Activated CD4-positive, alpha-beta T cell treated with anti-CD3 and anti-CD28 coated beads for 24 hours (primary cell): ENCODE measurements around the gene BTN3A1.
"Not testable (repeated sequence)": the region's sequence is repeated elsewhere in the genome, so short reads cannot be mapped to it uniquely, and the experiment has no call there.

Experiments
- DNase-seq, 2 donors: peaks; one replicate each; pipeline ENCODE4 v3.0.0-alpha.2; 2020; ENCODE audit warnings: low read depth in 2 of 2

Gene BTN3A1

GRCh38 chr6:26414281-26414680, 12.2 kb downstream of the BTN3A1 start:
- DNase-seq, result no peak

- no peak for DNase-seq
Measured at GRCh38 chr6:26415036-26415614, 13.1 kb downstream of the BTN3A1 start.

- no peak for DNase-seq
Measured at GRCh38 chr6:26415791-26416190, 13.7 kb downstream of the BTN3A1 start.

GRCh38 chr6:26416288-26416687, 14.2 kb downstream of the BTN3A1 start:
- DNase-seq, result no peak

GRCh38 chr6:26418077-26418476, 16.0 kb downstream of the BTN3A1 start:
- not testable (repeated sequence) for DNase-seq

- not testable (repeated sequence) for DNase-seq
Measured at GRCh38 chr6:26418795-26419194, 16.7 kb downstream of the BTN3A1 start.

GRCh38 chr6:26420688-26421171, 18.7 kb downstream of the BTN3A1 start:
- DNase-seq, result no peak

GRCh38 chr6:26421259-26422144, 19.4 kb downstream of the BTN3A1 start:
- no peak for DNase-seq

- no peak for DNase-seq
Measured at GRCh38 chr6:26422329-26422728, 20.3 kb downstream of the BTN3A1 start.

GRCh38 chr6:26426691-26427450, 24.8 kb downstream of the BTN3A1 start:
- DNase-seq, result no peak

- no peak for DNase-seq
Measured at GRCh38 chr6:26427451-26427809, 25.4 kb downstream of the BTN3A1 start.

GRCh38 chr6:26428206-26428605, 26.1 kb downstream of the BTN3A1 start:
- DNase-seq, result no peak

GRCh38 chr6:26430787-26431186, 28.7 kb downstream of the BTN3A1 start:
- DNase-seq, result no peak

GRCh38 chr6:26431258-26432172, 29.4 kb downstream of the BTN3A1 start:
- no peak for DNase-seq

- DNase-seq, result no peak
Measured at GRCh38 chr6:26432627-26433201, 30.6 kb downstream of the BTN3A1 start.

- not testable (repeated sequence) for DNase-seq
Measured at GRCh38 chr6:26433680-26434079, 31.6 kb downstream of the BTN3A1 start.

- DNase-seq, result no peak
Measured at GRCh38 chr6:26436018-26436417, 33.9 kb downstream of the BTN3A1 start.

- no peak for DNase-seq
Measured at GRCh38 chr6:26437550-26437949, 35.5 kb downstream of the BTN3A1 start.

- no peak for DNase-seq
Measured at GRCh38 chr6:26438000-26438399, 35.9 kb downstream of the BTN3A1 start.

- DNase-seq, result no peak
Measured at GRCh38 chr6:26439151-26440125, 37.4 kb downstream of the BTN3A1 start.
